ENCODE data around the gene MUC21.
"Not testable (repeated sequence)": the region's sequence is repeated elsewhere in the genome, so short reads cannot be mapped to it uniquely, and the experiment has no call there.

DNA sequence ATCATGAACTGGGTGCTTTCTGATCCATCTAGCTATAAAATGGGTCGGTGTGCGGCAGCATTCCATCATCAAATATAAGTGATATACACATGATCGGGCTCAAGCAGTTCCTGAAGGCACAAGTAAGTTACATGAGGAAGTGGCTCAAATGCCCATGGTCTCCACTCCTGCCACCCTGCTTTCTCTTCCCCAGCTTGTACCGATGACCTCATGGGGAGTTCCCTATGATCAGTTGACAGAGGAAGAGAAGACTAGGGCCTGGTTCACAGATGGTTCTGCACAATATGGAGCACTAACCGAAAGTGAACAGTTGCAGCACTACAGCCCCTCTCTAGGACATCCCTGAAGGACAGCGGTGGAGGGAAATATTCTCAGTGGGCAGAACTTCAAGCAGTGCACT is 14.3 kb upstream of the MUC21 start:
- TF ChIP-seq, protein P1, sequence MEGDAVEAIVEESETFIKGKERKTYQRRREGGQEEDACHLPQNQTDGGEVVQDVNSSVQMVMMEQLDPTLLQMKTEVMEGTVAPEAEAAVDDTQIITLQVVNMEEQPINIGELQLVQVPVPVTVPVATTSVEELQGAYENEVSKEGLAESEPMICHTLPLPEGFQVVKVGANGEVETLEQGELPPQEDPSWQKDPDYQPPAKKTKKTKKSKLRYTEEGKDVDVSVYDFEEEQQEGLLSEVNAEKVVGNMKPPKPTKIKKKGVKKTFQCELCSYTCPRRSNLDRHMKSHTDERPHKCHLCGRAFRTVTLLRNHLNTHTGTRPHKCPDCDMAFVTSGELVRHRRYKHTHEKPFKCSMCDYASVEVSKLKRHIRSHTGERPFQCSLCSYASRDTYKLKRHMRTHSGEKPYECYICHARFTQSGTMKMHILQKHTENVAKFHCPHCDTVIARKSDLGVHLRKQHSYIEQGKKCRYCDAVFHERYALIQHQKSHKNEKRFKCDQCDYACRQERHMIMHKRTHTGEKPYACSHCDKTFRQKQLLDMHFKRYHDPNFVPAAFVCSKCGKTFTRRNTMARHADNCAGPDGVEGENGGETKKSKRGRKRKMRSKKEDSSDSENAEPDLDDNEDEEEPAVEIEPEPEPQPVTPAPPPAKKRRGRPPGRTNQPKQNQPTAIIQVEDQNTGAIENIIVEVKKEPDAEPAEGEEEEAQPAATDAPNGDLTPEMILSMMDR (conservative IDR thresholded peaks at IDR 0.05; ENCODE audit: low read depth, low read length): not testable (repeated sequence)
- TF ChIP-seq EZH2 (IDR thresholded peaks at IDR 0.05; ENCODE audit: borderline replicate concordance, low read depth, low read length, poor library complexity, severe bottlenecking): not testable (repeated sequence)

All from A673 (cell line).